Stimulated activated effector memory CD8-positive, alpha-beta T cell treated with anti-CD3 and anti-CD28 coated beads, Interleukin-12 subunit alpha, Interleukin-12 subunit beta, amount 100 ng/mL, for 72 hours (primary cell): Measurements from ENCODE around the gene UHRF1.
"Not testable (repeated sequence)": the region's sequence is repeated elsewhere in the genome, so short reads cannot be mapped to it uniquely, and the experiment has no call there.

ENCODE experiments used
- ATAC-seq: fragments of 150-1000 bp; cut with Tn5 transposase; 2 replicates; pipeline ENCODE4 v1.10.0; 2021
- DNase-seq, 2 donors: peaks; one replicate each; pipeline ENCODE4 v3.0.0; 2021 to 2022; ENCODE audit warnings: low spot score in 2 of 2
- H3K27ac Mint-ChIP-seq: one replicate; pipeline ENCODE4 v1.8.0; 2022; ENCODE audit warnings: mild to moderate bottlenecking, mixed read lengths
- H3K36me3 Mint-ChIP-seq: one replicate; pipeline ENCODE4 v1.8.0; 2022; ENCODE audit warnings: mild to moderate bottlenecking, mixed read lengths
- H3K4me1 Mint-ChIP-seq: one replicate; pipeline ENCODE4 v1.8.0; 2022; ENCODE audit warnings: mixed read lengths
- H3K4me3 Mint-ChIP-seq: one replicate; pipeline ENCODE4 v1.8.0; 2022; ENCODE audit warnings: mild to moderate bottlenecking, mixed read lengths
- H3K9me3 Mint-ChIP-seq: one replicate; pipeline ENCODE4 v1.8.0; 2022; ENCODE audit warnings: mixed read lengths

UHRF1 gene

DNA sequence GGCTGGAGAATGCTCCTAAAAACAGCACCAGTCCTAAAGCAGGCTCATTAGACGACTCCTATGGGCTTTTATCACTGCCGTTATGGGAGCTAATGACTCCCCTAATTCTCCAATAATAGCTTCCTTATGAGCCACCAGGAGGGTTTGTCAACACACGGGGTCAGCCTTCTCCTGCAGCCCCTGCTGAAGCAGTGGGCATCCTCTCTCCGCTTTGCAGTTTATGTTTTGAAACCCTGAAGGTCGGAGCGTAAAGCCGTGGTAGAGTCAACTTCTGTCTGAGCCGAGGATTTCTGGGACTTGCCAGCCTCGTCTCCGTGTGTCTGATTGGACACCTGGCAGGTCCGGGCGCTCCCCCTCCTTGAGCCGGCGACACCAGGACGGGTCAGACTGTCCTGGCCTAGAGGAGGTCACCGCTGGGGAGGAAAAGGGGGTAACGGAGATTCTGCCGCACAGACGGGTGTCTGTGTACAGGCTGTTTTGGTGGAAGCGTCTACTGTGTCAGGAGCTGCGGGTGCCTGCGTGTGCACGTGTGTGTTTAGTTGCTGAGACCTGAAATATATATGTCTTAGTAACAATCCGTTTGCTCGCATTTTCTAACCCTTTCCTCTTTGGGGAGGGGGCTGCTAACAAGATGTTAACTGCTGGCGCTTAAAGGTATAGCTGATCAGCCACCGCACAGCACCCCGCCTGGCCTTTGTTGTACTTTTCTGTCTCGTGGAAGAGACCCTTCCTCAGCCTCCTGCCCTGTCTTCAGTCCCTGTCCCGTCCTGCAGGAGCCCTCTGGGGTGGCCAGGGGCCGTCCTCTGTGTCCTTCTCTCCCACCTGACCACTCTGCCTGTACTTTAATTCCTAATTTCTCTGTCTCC lies 61.5 kb downstream of the UHRF1 start:
- Mint-ChIP-seq H3K9me3 (no peaks in the 10 kb centered on the region), H3K4me3 (peak overlapping the region; percentile 98), H3K36me3 (peaks cover 38% of the 10 kb centered on the region), H3K27ac (peak overlapping the region; percentile 97), H3K4me1 (peaks cover 62% of the 10 kb centered on the region)
- ATAC-seq (no peak), DNase-seq (no peak)

DNA sequence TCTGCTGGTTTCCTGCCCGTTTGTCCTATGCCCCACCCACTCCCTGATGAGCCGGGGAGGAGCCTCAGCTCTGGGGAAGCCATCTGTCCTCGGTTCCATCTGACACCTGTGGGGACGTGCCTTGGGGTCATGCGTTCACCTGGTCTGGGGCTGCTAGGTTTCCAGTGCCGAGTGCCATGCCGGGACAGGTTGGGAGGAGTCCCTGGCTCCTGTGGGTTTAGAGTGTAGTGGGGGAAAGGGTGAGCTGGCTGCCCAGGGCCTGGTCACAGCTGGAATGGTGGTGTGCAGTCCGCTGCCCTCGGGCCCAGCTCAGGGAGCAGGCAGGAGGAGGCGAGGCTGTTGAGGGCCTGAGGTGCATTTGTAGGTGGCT lies 62.1 kb downstream of the UHRF1 start:
- no peak for ATAC-seq
- DNase-seq, result no peak
- no peaks in the 10 kb centered on the region for H3K9me3 Mint-ChIP-seq
- peak overlapping the region; percentile 98 for H3K4me3 Mint-ChIP-seq
- peaks cover 42% of the 10 kb centered on the region for H3K36me3 Mint-ChIP-seq
- peaks cover 62% of the 10 kb centered on the region for H3K4me1 Mint-ChIP-seq
- peak overlapping the region; percentile 97 for H3K27ac Mint-ChIP-seq

DNA sequence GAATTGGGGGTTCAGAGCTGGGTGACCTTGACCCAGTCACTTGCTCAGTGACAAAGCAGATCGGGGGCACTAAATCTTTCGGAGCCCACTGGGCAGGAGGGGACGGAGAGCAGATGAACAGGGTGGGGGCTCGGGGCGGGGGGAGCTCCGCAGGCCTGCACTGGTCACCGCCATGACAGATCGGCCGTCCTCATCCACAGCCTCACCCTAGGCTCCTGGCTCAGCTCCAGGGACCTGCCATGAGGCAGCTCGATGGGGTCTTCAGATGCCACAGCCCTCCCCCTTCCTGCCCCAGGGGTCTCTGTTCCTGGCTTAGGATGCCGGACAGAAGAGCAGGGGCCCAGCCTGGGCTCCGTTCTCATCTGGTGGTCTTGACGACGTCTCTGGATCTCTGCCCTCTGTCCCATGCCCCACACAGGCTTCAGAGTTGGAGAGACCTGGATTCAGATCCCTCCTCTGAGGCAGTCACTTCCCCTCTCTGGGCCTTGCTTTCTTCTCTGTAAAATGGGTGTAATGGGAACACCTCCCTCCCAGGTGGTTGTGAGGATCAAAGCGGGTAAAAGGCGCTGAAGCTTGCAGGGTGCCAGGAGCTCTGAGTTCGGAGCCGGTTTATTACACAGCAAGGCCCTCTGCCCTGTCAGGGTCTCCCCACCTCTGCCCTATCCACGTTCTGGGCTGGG lies 62.7 kb downstream of the UHRF1 start:
- DNase-seq, result no peak
- no peaks in the 10 kb centered on the region for H3K9me3 Mint-ChIP-seq
- peak overlapping the region; percentile 98 for H3K4me3 Mint-ChIP-seq
- no peak for ATAC-seq
- H3K36me3 Mint-ChIP-seq, result peaks cover 48% of the 10 kb centered on the region
- H3K27ac Mint-ChIP-seq, result peak overlapping the region; percentile 97
- H3K4me1 Mint-ChIP-seq, result peaks cover 65% of the 10 kb centered on the region

DNA sequence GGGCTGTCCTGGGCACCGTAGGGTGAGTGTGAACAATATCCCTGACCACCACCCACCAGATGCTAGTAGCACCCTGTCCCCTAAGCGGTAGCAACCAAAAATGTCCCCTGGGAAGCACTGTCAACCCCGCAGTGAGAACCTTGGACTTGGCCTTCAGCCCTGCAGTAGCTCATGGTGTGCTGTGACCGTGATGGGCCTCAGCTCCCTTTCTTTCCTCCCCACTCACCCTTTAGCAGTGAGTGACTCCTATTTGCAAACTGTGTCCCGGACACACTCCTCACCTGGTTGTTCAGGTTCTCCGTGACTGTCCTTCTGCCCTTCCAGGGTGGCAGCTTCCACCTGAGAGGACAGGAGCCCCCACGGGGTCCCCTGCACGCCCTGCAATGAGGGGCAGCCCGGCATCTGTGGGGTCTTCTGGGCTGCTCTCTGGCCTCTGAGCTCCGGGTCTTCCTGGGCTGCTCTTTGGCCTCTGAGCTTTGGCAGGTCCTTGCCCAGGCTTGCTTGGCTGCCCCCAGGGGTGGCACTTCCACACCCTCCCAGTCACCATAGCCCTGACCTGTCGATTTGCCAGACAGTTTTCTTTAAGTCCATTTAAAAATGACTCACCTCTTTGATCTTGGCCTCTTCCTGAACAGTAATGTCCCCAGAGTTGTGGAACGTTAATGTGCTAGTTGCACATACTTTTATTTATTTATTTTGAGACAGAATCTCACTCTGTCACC lies 63.4 kb downstream of the UHRF1 start:
- ATAC-seq, result no peak
- peaks cover 55% of the 10 kb centered on the region for H3K36me3 Mint-ChIP-seq
- no peak for DNase-seq
- H3K27ac Mint-ChIP-seq, result peak overlapping the region; percentile 97
- no peaks in the 10 kb centered on the region for H3K9me3 Mint-ChIP-seq
- H3K4me1 Mint-ChIP-seq, result peaks cover 61% of the 10 kb centered on the region
- H3K4me3 Mint-ChIP-seq, result peak overlapping the region; percentile 98

DNA sequence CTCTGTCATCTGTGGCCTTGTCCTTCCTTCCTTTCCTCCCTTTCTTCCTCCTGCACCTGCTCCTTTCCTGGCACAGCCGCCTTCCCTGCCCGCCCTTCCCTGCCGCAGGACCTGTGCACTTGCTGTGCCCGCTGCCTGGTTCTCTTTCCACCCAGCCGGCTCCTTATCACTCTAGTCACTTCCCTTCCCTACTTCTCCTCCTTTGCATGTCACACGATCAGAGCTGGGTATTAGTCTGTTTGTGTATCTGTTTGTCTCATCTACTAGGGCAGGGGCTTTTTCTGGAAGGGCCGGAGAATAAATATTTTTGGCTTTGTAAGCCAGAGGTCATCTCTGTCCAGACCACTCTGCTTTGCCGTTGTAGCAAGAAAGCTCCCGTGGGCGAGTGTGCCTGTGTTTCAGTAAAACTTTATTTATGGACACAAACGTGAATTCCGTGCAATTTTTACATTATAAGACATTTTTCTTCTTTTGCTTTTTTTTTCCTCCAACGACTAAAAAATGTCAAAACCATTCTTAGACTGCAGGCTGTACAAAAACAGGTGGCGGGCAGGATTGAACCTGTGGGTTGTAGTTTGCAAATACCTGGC lies 65.7 kb downstream of the UHRF1 start:
- no peak overlapping the region for H3K27ac Mint-ChIP-seq
- H3K4me3 Mint-ChIP-seq, result no peak overlapping the region
- H3K9me3 Mint-ChIP-seq, result no peaks in the 10 kb centered on the region
- peaks cover 39% of the 10 kb centered on the region for H3K36me3 Mint-ChIP-seq
- ATAC-seq (no peak), DNase-seq (no peak)
- H3K4me1 Mint-ChIP-seq, result peaks cover 55% of the 10 kb centered on the region

DNA sequence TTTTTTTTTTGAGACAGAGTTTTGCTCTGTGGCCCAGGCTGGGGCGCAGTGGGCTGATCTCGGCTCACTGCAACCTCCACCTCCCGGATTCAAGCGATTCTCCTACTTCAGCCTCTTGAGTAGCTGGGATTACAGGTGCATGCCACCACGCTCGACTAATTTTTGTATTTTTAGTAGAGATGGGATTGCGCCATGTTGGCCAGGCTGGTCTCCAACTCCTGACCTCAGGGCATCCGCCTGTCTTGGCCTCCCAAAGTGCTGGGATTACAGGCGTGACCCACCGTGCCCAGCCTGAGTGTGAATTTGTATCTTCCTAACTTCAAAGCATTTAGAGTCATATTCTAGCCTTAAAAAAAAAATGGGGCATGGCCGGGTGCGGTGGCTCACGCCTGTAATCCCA lies 66.3 kb downstream of the UHRF1 start:
- Mint-ChIP-seq H3K36me3 (peaks cover 36% of the 10 kb centered on the region), H3K4me1 (peaks cover 55% of the 10 kb centered on the region)
- not testable (repeated sequence) for DNase-seq, H3K4me3 Mint-ChIP-seq, ATAC-seq, H3K9me3 Mint-ChIP-seq, H3K27ac Mint-ChIP-seq

DNA sequence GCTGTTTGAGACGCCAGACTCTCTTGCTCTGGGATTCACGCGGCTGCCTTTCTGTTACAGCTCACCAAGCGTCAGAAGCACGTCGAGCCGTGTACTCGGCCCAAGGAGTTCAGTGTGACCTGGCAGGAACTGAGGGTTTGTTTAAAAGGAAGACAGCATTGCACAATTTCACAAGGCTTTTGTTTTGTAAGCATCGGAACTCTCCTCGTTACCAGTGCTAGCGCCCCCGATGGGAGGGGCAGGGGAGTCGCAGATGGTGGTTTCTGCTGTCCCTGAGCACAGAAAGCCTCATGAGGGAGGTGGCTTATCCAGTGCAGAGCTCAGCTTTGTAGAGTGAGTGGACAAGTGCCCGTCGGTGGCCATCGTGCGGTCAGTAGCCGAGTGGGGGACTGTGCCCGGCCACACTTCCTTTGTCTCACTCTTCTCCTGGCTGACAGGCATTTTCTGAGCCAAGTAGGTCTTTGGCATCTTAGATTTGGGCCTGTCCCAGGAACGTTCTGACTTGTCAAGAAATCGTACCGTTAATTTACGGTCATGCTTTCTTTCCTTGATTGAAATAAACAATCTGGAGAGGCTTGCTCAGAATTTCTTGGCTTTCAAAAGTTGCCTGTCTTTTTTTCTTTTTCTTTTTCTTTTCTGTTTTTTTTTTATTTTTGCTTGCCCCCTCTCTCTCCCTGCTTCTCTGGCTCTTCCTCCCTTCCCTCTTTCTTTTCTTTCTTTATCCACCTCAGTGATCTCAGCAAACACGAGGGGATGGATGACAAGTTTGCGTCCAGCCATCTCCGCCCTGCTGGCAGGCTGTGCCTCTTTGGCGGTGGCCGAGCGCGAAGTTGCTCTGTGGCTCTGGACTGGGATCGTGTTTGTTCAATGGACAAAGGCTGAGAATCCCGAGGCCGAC lies 67.3 kb downstream of the UHRF1 start:
- no peak for DNase-seq

DNA sequence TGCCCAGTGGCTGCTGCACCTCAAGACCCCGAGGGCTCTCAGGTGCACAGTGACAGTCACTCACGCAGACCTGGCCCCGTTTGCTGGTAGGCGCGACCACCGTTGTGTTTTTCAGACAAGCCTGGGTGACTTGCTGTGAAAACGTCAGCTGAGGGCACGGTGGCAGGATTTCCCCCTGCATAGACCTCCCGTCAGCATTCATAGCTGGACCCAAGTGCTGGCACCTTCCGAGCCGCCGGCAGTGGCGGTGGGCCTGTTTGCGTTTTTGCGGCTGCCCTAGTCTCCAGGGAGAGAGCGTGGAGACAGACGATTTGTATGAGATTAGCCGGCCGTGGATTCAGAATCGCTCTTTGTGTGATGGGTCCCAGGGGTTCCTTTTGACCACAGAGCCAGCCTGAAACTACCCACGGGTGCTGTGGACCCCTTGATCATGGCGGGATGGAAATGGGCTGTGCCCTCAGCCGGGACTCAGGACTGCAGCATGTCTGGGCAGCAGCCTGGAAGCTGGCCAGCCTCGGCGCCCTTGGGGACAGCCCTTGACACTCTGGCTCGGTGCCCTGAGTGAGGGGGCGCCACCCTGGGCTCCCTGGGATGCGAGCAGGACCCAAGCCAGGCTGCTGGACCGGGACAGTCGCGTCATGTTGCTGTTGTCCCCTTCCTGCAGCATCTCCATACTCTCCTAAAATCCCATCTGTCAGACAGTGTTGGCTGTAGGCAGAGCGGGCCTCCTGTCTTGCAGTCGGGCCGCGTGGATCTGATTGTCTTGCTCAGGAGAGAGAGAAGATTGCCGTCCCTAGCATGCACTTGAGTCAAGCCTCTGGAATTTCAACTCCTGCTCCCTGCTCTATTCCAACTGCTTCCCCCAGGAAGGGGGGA lies 68.2 kb downstream of the UHRF1 start:
- Mint-ChIP-seq H3K9me3 (no peaks in the 10 kb centered on the region), H3K4me3 (no peak overlapping the region), H3K4me1 (peaks cover 49% of the 10 kb centered on the region), H3K36me3 (peaks cover 40% of the 10 kb centered on the region), H3K27ac (no peak overlapping the region)
- ATAC-seq (no peak), DNase-seq (no peak)

More for the DNA sequence above, 67.3 kb downstream of the UHRF1 start:
- Mint-ChIP-seq H3K36me3 (peaks cover 37% of the 10 kb centered on the region), H3K4me1 (peaks cover 55% of the 10 kb centered on the region), H3K4me3 (no peak overlapping the region), H3K27ac (no peak overlapping the region), H3K9me3 (no peaks in the 10 kb centered on the region)
- ATAC-seq, result no peak

DNA sequence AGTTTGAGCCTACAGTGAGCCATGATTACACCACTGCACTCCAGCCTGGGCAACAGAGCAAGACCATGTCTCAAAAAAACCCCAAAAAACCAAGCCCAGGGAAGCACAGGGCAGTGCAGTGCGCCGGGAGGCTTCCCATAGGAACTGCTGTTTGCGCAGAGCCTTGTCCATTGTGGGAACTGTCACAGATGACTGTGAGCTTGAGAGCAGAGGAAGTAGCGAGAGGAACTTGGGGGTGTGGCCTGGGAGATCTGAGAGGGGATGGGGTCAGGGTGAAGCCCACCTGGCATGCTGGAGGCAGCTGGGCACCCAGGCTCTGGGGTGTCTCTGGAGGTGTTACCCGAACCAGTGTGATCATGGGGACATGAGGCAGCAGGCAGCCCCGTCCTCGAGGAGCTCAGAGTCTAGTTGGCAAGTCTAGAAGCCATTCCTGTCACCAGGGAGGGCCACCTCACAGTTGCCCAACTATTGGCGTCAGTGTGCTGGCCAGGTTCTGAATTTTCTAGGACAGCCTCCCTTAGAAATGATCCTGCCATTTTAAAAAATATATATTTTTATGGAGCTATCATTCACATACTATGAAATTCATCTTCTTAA lies 70.0 kb downstream of the UHRF1 start:
- H3K4me3 Mint-ChIP-seq, result no peak overlapping the region

DNA sequence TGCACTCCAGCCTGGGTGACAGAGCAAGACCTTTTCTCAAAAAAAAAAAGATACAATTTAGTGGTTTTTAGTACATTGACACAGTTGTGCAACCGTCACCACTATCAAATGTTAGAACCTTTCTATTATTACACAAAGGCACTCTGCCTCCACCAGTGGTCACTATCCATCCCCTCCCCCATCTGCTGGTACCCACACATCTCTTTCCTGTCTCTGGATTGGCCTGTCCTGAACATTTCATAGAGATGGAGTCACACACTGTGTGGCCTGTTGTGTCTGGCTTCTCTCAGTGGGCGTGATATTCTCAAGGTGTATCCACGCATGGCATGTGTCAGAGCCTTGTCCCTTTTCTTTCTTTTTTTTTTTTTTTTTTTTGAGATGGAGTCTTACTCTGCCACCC lies 70.8 kb downstream of the UHRF1 start:
- H3K27ac Mint-ChIP-seq, result no peak overlapping the region
- H3K4me1 Mint-ChIP-seq, result peaks cover 36% of the 10 kb centered on the region
- no peak overlapping the region for H3K4me3 Mint-ChIP-seq
- DNase-seq (no peak), ATAC-seq (no peak)
- no peaks in the 10 kb centered on the region for H3K9me3 Mint-ChIP-seq
- peaks cover 41% of the 10 kb centered on the region for H3K36me3 Mint-ChIP-seq

More for the DNA sequence above, 70.0 kb downstream of the UHRF1 start:
- no peaks in the 10 kb centered on the region for H3K9me3 Mint-ChIP-seq
- DNase-seq (no peak), ATAC-seq (no peak)
- H3K27ac Mint-ChIP-seq, result peak overlapping the region; percentile 12
- H3K4me1 Mint-ChIP-seq, result peaks cover 41% of the 10 kb centered on the region
- H3K36me3 Mint-ChIP-seq, result peaks cover 48% of the 10 kb centered on the region

DNA sequence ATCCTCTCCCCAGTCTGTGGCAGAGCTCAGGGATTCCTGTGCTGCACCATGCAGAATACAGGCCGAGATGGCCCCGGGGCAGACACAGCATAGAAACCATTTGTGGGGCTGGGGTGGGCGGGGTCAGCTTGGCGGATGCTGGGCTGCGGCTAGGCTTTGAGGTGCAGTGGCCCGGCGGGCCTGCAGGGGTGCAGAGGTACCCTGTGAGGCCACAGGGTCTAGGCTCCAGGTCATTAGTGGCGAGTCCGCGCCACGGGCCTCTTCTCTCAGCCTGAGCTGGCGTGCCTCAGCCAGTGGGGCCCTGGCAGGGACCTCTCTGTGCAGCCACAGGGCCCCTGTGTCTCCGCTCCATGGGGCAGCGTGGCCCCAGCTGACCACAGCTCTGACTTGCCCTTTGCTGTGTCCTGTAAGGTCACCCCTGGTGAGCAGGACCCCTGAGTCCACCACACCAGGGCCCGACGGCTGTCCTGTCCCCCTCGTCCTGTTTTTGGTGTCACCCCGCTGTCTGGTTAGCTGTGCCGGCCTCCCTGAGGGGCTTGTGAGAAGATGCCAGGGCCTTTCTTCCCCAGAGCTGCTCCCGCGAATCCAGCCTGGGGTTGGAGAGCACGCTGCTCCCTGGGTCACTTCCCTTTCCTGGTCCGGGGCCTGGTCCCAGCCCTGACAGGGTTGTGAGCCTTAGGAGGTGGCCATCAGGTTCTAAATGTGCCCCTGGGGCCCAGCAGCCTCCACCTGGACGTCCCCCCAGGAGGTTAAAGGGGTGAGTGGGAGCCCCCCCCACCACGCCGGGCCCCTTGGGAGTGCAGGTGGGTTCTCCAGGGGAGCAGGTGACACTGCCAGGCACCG lies 71.8 kb downstream of the UHRF1 start:
- Mint-ChIP-seq H3K9me3 (no peaks in the 10 kb centered on the region), H3K36me3 (peaks cover 36% of the 10 kb centered on the region), H3K4me3 (no peak overlapping the region), H3K27ac (no peak overlapping the region), H3K4me1 (peaks cover 41% of the 10 kb centered on the region)
- no peak for DNase-seq
- ATAC-seq, result peak; percentile 29

DNA sequence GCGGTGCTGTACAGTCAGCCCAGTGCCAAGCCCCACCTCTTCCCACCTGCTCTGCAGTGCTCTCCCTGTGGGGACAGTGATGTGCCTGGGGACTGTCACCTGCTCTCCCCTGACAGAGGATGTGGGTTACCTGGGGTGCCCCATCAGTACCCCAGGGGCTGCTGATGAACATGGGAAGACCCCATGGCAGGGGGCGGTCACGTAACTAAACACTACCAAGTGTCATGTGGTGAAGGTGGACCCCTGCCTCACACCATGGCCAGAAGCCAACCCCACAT lies 72.3 kb downstream of the UHRF1 start:
- H3K4me1 Mint-ChIP-seq, result peaks cover 46% of the 10 kb centered on the region
- no peak overlapping the region for H3K4me3 Mint-ChIP-seq
- no peaks in the 10 kb centered on the region for H3K9me3 Mint-ChIP-seq
- peaks cover 30% of the 10 kb centered on the region for H3K36me3 Mint-ChIP-seq
- no peak overlapping the region for H3K27ac Mint-ChIP-seq
- no peak for DNase-seq
- peak; percentile 27 for ATAC-seq
